ENCODE data around the gene GDF15.

DNA sequence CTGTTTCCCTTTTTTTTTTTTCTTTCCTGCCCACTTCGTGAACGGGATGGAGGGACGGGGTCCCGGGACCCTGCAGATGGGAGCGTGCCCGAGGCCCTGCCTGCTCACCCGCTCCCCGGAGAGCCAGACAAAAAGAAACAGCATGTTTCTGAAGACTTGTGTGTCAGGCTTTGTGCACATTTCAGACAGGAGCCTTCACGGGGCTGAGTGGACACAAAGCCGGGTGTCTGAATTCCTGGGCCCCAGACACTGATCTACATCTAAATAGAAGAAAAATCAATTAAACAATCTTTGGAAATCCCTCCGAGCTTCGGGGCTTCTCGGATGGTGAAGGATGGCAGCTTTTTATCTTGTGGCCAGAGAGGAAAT is 41.4 kb upstream of the GDF15 start:
- TF ChIP-seq EZH2 (IDR thresholded peaks at IDR 0.05) = no peak
- no peak for TF ChIP-seq POLR2AphosphoS5 (IDR thresholded peaks at IDR 0.05; ENCODE audit: borderline replicate concordance, low read depth, low read length)
- no peak for TF ChIP-seq FOXP2 (optimal IDR thresholded peaks at IDR 0.05; ENCODE audit: control extremely low read depth, extremely low read length, insufficient read depth)
